NCI-H146 treated with DMSO at 0.1 percent for 48 hours (cell line): Measurements from ENCODE around the gene HOXB13.
A peak's percentile ranks its signal among the peaks of the same experiment; 100 is the strongest.

Source experiments
- DNase-seq: peaks from one replicate; lab custom pipeline; 2025; ENCODE audit not compliant: unreplicated experiment; lab: John Stamatoyannopoulos, UW

Gene HOXB13

GRCh38 chr17:48711128-48711527 is 17.4 kb downstream of the HOXB13 start:
- no peak for DNase-seq

GRCh38 chr17:48704361-48705248 is 23.9 kb downstream of the HOXB13 start:
- DNase-seq, result no peak

- no peak for DNase-seq
These were observed 26.6 kb downstream of the HOXB13 start for GRCh38 chr17:48701864-48702532.

- no peak for DNase-seq
These were observed 35.4 kb downstream of the HOXB13 start for GRCh38 chr17:48693178-48693577.

GRCh38 chr17:48692049-48692448 is 36.5 kb downstream of the HOXB13 start:
- no peak for DNase-seq

- DNase-seq, result no peak
These were observed 37.9 kb downstream of the HOXB13 start for GRCh38 chr17:48690655-48691054.

- no peak for DNase-seq
These were observed 46.9 kb downstream of the HOXB13 start for GRCh38 chr17:48681609-48682008.

GRCh38 chr17:48679385-48680096 is 49.0 kb downstream of the HOXB13 start:
- DNase-seq, result no peak

- DNase-seq, result peak; percentile 21
These were observed 50.2 kb downstream of the HOXB13 start for GRCh38 chr17:48678141-48678971.

- no peak for DNase-seq
These were observed 51.5 kb downstream of the HOXB13 start for GRCh38 chr17:48676963-48677558.
